ENCODE results near the gene PDGFB.

DNA sequence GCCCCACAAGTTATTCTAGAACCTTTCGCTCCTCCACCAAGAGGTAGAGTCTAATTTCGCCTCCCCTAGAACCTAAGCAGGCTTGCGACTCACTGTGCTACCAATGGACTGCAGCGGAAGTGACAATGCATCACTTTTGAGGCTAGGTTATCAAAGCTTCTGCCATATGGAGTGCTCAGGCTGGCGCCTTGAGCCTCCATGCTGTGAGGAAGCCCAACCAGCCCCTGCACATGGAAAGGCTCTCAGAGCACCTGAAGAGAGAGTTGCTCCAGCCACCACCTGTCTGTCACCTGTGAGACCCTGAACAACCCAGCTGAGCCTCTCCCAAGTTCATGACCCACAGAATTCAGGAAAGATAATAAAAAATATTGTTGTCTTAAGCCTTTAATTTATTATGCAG, 63.0 kb downstream of the PDGFB start:
- no peak for TF ChIP-seq CTCF (IDR thresholded peaks at IDR 0.05)
- no peak for TF ChIP-seq POLR2AphosphoS5 (IDR thresholded peaks at IDR 0.05; ENCODE audit: low read depth, low read length)
- no peak for TF ChIP-seq REST (IDR thresholded peaks at IDR 0.05; ENCODE audit: insufficient read depth in 1 of 2, low read depth in 2 of 2, low read length in 1 of 2)
